H1 (cell line): ENCODE measurements around the gene TET2. TPM values are rescaled to one million over a fixed set of nuclear protein-coding genes. Genes with fewer than 3 reads are reported as not detected.

Experiments
- CTCF ChIA-PET: fragments of 300-600 bp; sonication (Branson Sonifier 250); formaldehyde crosslinking; loops from one replicate; lab custom pipeline; 2021; ENCODE audit not compliant: partially characterized antibody; lab: Charles Lee
- POLR2A ChIA-PET: fragments of 300-600 bp; sonication (Branson Sonifier 250); formaldehyde crosslinking; loops from one replicate; lab custom pipeline; 2021; ENCODE audit warnings: inconsistent platforms; ENCODE audit not compliant: partially characterized antibody; lab: Charles Lee
- DNase-seq, 2 experiments: peaks; one replicate each; pipeline versions ENCODE4 v3.0.0 to v3.0.0-alpha.2; 2010 to 2022; ENCODE audit warnings: low spot score in 2 of 2, low read depth in 1 of 2, mixed read lengths in 1 of 2
- FAIRE-seq: peaks from 2 replicates; lab custom pipeline; 2011; peaks lifted over from hg19 to GRCh38; lab: Jason Lieb, UNC
- H2AFZ ChIP-seq: 2 replicates; pipeline ENCODE4 v1.8.1; 2012; ENCODE audit warnings: low read length, inconsistent platforms
- H2AK5ac ChIP-seq: 2 replicates; pipeline ENCODE4 v1.6.1; 2013; ENCODE audit warnings: low read depth, low read length
- H2BK120ac ChIP-seq: replicated peaks from 2 replicates; pipeline ENCODE3; 2013; ENCODE audit warnings: low read depth, low read length, inconsistent platforms
- H2BK12ac ChIP-seq: 2 replicates; pipeline ENCODE4 v1.6.1; 2013; ENCODE audit warnings: low read depth, low read length
- H2BK15ac ChIP-seq: 2 replicates; pipeline ENCODE4 v1.6.1; 2013; ENCODE audit warnings: low read length
- H2BK20ac ChIP-seq: 2 replicates; pipeline ENCODE4 v1.6.1; 2013; ENCODE audit warnings: low read length
- H2BK5ac ChIP-seq: 2 replicates; pipeline ENCODE4 v1.6.1; 2013; ENCODE audit warnings: low read depth, low read length
- H3K14ac ChIP-seq: 2 replicates; pipeline ENCODE4 v1.6.1; 2013; ENCODE audit warnings: inconsistent platforms; ENCODE audit not compliant: insufficient read length
- H3K18ac ChIP-seq: 2 replicates; pipeline ENCODE4 v1.6.1; 2013; ENCODE audit warnings: low read length; ENCODE audit errors: extremely low read depth
- H3K23ac ChIP-seq: 2 replicates; pipeline ENCODE4 v1.6.1; 2013; ENCODE audit warnings: inconsistent platforms; ENCODE audit not compliant: insufficient read length
- H3K23me2 ChIP-seq: 2 replicates; pipeline ENCODE4 v1.6.1; 2013; ENCODE audit warnings: low read depth, low read length
- H3K27ac ChIP-seq: 2 replicates; pipeline ENCODE4 v1.6.1; 2011; ENCODE audit warnings: low read depth, low read length, inconsistent platforms
- H3K27me3 ChIP-seq, 4 experiments: replicated peaks in 1 of 4; 1 replicate in 1 of 4; 2 replicates in 3 of 4; pipeline versions ENCODE4 v1.6.1 to v1.8.1; 2011 to 2013; ENCODE audit warnings: low read length in 3 of 4, mild to moderate bottlenecking in 3 of 4, inconsistent platforms in 2 of 4, mixed read lengths in 2 of 4, moderate library complexity in 1 of 4; ENCODE audit not compliant: control insufficient read depth in 3 of 4, insufficient read depth in 3 of 4; ENCODE audit errors: extremely low read depth in 1 of 4
- H3K36me3 ChIP-seq, 4 experiments: 2 replicates each; pipeline versions ENCODE4 v1.6.1 to v1.8.1; 2011 to 2013; ENCODE audit warnings: mild to moderate bottlenecking in 4 of 4, low read length in 3 of 4, moderate library complexity in 2 of 4, control low read depth in 1 of 4, inconsistent platforms in 1 of 4; ENCODE audit not compliant: insufficient read depth in 4 of 4, control insufficient read depth in 2 of 4
- H3K4ac ChIP-seq: replicated peaks from 2 replicates; pipeline ENCODE3; 2013; ENCODE audit warnings: low read length, low read depth, mixed read lengths, inconsistent platforms; ENCODE audit not compliant: insufficient read length
- H3K4me1 ChIP-seq, 4 experiments: replicated peaks in 1 of 4; 1 replicate in 1 of 4; 2 replicates in 3 of 4; pipeline versions ENCODE4 v1.6.1 to v1.8.1; 2011 to 2013; ENCODE audit warnings: low read length in 3 of 4, inconsistent platforms in 2 of 4, mixed read lengths in 1 of 4; ENCODE audit not compliant: insufficient read depth in 4 of 4, control insufficient read depth in 3 of 4
- H3K4me2 ChIP-seq, 2 experiments: 2 replicates each; pipeline versions ENCODE4 v1.6.1 to v1.8.1; 2011 to 2013; ENCODE audit warnings: low read depth in 2 of 2, low read length in 2 of 2, control low read depth in 1 of 2, inconsistent platforms in 1 of 2, mild to moderate bottlenecking in 1 of 2; ENCODE audit not compliant: insufficient read depth in 1 of 2
- H3K4me3 ChIP-seq, 4 experiments: fragments of 200-600, 300-600 bp in 1 of 4; sonication (generic), shearing (Covaris generic), sonication (Bioruptor Twin) in 1 of 4; 2 replicates each; pipeline versions ENCODE4 v1.5.1 to v1.8.1; 2011 to 2016; ENCODE audit warnings: low read length in 4 of 4, low read depth in 3 of 4, control low read depth in 2 of 4, inconsistent platforms in 2 of 4, mild to moderate bottlenecking in 2 of 4, mixed read lengths in 1 of 4, moderate library complexity in 1 of 4; ENCODE audit not compliant: insufficient read depth in 2 of 4; ENCODE audit errors: extremely low read depth in 1 of 4
- H3K56ac ChIP-seq: replicated peaks from 2 replicates; pipeline ENCODE3; 2013; ENCODE audit warnings: low read depth, mild to moderate bottlenecking, mixed read lengths, low read length, inconsistent platforms; ENCODE audit not compliant: insufficient read length
- H3K79me1 ChIP-seq: 2 replicates; pipeline ENCODE4 v1.6.1; 2013; ENCODE audit warnings: low read depth, low read length, control low read depth
- H3K79me2 ChIP-seq, 2 experiments: 2 replicates each; pipeline versions ENCODE4 v1.6.1 to v1.8.1; 2012 to 2013; ENCODE audit warnings: low read length in 2 of 2, mild to moderate bottlenecking in 2 of 2, inconsistent platforms in 1 of 2; ENCODE audit not compliant: insufficient read depth in 2 of 2, control insufficient read depth in 1 of 2
- H3K9ac ChIP-seq, 4 experiments: replicated peaks in 1 of 4; 1 replicate in 1 of 4; 2 replicates in 3 of 4; pipeline versions ENCODE4 v1.6.1 to v1.8.1; 2011 to 2013; ENCODE audit warnings: low read depth in 3 of 4, low read length in 3 of 4, control low read depth in 2 of 4, mild to moderate bottlenecking in 2 of 4, moderate library complexity in 2 of 4, inconsistent platforms in 1 of 4; ENCODE audit errors: extremely low read depth in 1 of 4
- H3K9me3 ChIP-seq, 2 experiments: 2 replicates each; pipeline versions ENCODE4 v1.6.1 to v1.8.1; 2012 to 2013; ENCODE audit warnings: mild to moderate bottlenecking in 2 of 2, moderate library complexity in 2 of 2, control low read depth in 1 of 2, inconsistent platforms in 1 of 2, low read depth in 1 of 2, low read length in 1 of 2, mixed read lengths in 1 of 2; ENCODE audit not compliant: insufficient read depth in 2 of 2
- H4K20me1 ChIP-seq, 2 experiments: replicated peaks in 1 of 2; 2 replicates each; pipeline versions ENCODE3 to v1.8.1; 2011 to 2013; ENCODE audit warnings: inconsistent platforms in 2 of 2, low read length in 2 of 2, mild to moderate bottlenecking in 1 of 2; ENCODE audit not compliant: insufficient read depth in 2 of 2, control insufficient read depth in 1 of 2
- H4K5ac ChIP-seq: 2 replicates; pipeline ENCODE4 v1.6.1; 2013; ENCODE audit warnings: low read length, low read depth, mixed read lengths, inconsistent platforms; ENCODE audit not compliant: insufficient read length
- H4K8ac ChIP-seq: 2 replicates; pipeline ENCODE4 v1.8.0; 2013; ENCODE audit warnings: mild to moderate bottlenecking, moderate library complexity, low read length, inconsistent platforms; ENCODE audit not compliant: insufficient read depth; ENCODE audit errors: extremely low read depth
- H4K91ac ChIP-seq: replicated peaks from 2 replicates; pipeline ENCODE3; 2013; ENCODE audit warnings: low read length, mixed read lengths, inconsistent platforms; ENCODE audit not compliant: insufficient read length
- EGR1 ChIP-seq: IDR thresholded peaks from 2 replicates; pipeline ENCODE4 v1.6.1; 2011; ENCODE audit warnings: low read depth, low read length, borderline replicate concordance
- EP300 ChIP-seq, 2 experiments: IDR thresholded peaks; 1 replicate in 1 of 2; 2 replicates in 1 of 2; pipeline ENCODE4 v1.6.1; 2011 to 2012; ENCODE audit warnings: low read depth in 2 of 2, low read length in 2 of 2, mild to moderate bottlenecking in 2 of 2, borderline replicate concordance in 1 of 2, inconsistent platforms in 1 of 2, moderate library complexity in 1 of 2
- EZH2 ChIP-seq: fragments of 200-600 bp; sonication (generic); IDR thresholded peaks from 2 replicates; pipeline ENCODE4 v1.7.1; 2012; ENCODE audit warnings: low read depth, mild to moderate bottlenecking, moderate library complexity, low read length, inconsistent platforms; ENCODE audit not compliant: severe bottlenecking
- HDAC2 ChIP-seq, 2 experiments: fragments of 300-600 bp in 1 of 2; sonication (generic) in 1 of 2; IDR thresholded peaks; 2 replicates each; pipeline ENCODE4 v1.6.1; 2011 to 2012; ENCODE audit warnings: low read depth in 2 of 2, low read length in 2 of 2, mild to moderate bottlenecking in 2 of 2, moderate library complexity in 2 of 2, borderline replicate concordance in 1 of 2, inconsistent platforms in 1 of 2
- RNF2 ChIP-seq: fragments of 200-900, 300-1000 bp; sonication (generic); IDR thresholded peaks from 2 replicates; pipeline ENCODE4 v1.7.1; 2016; ENCODE audit warnings: borderline replicate concordance, low read depth, mild to moderate bottlenecking, antibody characterized with exemption, low read length; ENCODE audit not compliant: poor library complexity, severe bottlenecking; ENCODE audit errors: missing control alignments
- SRF ChIP-seq: IDR thresholded peaks from 2 replicates; pipeline ENCODE4 v1.6.1; 2011; ENCODE audit warnings: mild to moderate bottlenecking, low read depth, low read length, moderate library complexity
- TAF7 ChIP-seq: optimal IDR thresholded peaks from 2 replicates; pipeline ENCODE3; 2011; ENCODE audit warnings: low read depth, mild to moderate bottlenecking, inconsistent platforms, low read length, moderate library complexity, borderline replicate concordance
- YY1 ChIP-seq: IDR thresholded peaks from 2 replicates; pipeline ENCODE4 v1.6.1; 2011; ENCODE audit warnings: low read depth, mild to moderate bottlenecking, low read length
- WGBS, 2 experiments: shearing (Covaris generic) in 1 of 2; methylation state at CpG; one replicate each; pipeline versions ENCODE4 v1.1.6 to v1.1.7; 2013 to 2015; ENCODE audit warnings: low lambda C conversion rate in 2 of 2, mixed read lengths in 2 of 2, inconsistent platforms in 1 of 2, low coverage in 1 of 2, missing lambda C conversion rate in 1 of 2; ENCODE audit not compliant: insufficient replicate concordance in 2 of 2, insufficient coverage in 1 of 2, insufficient read length in 1 of 2; ENCODE audit errors: extremely low coverage in 1 of 2, missing lambda C conversion rate in 1 of 2; 5-methylcytosine and 5-hydroxymethylcytosine counted together
- polyA plus RNA-seq, 7 experiments: library from polyadenylated mRNA; depleted of rRNA in 3 of 7; stranded (reverse) in 5 of 7; unstranded in 2 of 7; fragments of >200 nt in 5 of 7; fragments of 200-250 nt in 2 of 7; gene quantifications; 1 replicate in 5 of 7; 2 replicates in 1 of 7; 4 replicates in 1 of 7; pipeline versions ENCODE4 v1.2.1 to v1.2.3, GENCODE V29; 2011 to 2013; ENCODE audit warnings: missing spikeins in 2 of 7, mixed read lengths in 2 of 7
- total RNA-seq: library from RNA; stranded (reverse); fragmentation: NEBNext Ultra II Directional; extraction: Animal tissue kit (Norgen Biotek cat#: 25700); gene quantifications from 2 replicates; pipeline ENCODE4 v1.2.1, GENCODE V29; 2021
- TF ChIP-seq, protein P1 (sequence below): IDR thresholded peaks from 2 replicates; pipeline ENCODE4 v1.6.1; 2012; ENCODE audit warnings: inconsistent platforms
- TF ChIP-seq, protein P2 (sequence below): IDR thresholded peaks from 2 replicates; pipeline ENCODE4 v1.6.1; 2012; ENCODE audit warnings: inconsistent platforms

TET2 gene
- total and polyA plus RNA-seq, 2 of the 8 experiments (the other 6 are each of a cell fraction or from before 2014, with no cell fraction given): 1.0 to 2.6 TPM

DNA sequence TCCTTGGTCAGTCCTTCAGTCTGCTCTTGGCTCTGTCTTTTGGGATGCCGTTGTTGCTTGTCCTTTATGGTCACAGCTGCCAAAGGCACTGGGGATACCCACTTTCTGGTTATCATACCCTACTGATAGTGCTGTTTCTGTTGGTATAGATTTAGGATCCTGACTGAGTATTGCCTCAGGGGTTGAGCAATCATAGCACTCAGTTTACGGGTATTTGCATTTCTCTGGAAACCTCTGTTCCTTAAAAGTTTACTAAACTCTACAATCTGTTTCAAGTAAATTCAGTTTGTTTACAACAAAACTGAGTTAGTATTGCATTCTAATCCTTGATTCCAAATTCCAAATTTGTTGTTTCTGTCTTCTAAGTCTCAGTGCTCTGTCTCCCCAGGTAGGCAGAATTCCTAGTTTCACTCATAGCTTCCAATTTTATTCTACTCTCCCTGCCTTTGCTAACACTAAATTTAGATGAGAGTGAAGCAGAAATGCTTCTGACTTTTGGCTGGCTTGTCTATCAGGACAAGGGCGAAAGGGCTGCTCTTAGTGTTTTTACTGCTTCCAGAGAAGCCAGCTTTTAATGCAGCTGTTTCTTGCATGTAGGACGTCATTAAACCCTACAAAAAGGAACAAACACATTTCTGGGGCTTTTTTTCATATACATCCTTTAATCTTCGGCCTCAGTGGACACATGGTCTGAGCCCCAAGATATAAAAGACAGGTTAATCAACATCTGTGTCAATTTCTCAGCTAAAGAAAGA is 17.2 kb upstream of the TET2 start:
- no peak overlapping the region for H2BK15ac ChIP-seq
- no peak overlapping the region for H2BK12ac ChIP-seq
- no peak overlapping the region for H3K27ac ChIP-seq
- H3K9me3 ChIP-seq: no peaks in the 10 kb centered on the region
- H3K23me2 ChIP-seq: no peaks in the 10 kb centered on the region
- no peak overlapping the region for H2BK120ac ChIP-seq
- H3K18ac ChIP-seq: no peak overlapping the region
- H4K91ac ChIP-seq: no peak overlapping the region
- CTCF ChIA-PET: interaction anchor here (0.6 to 0.9 kb wide), 2 partner anchors 98 to 219 kb away, joined by 3 read pairs; no protein-coding TSS in a partner anchor
- no peaks in the 10 kb centered on the region for H4K20me1 ChIP-seq
- H2BK5ac ChIP-seq: no peak overlapping the region
- 89% methylated on average over 5 of the region's 5 CpGs; no CpG with 5 or more reads in 1 of the 2 experiments for WGBS, 2 experiments
- no peak overlapping the region for H3K9ac ChIP-seq
- no peaks in the 10 kb centered on the region for H3K79me1 ChIP-seq
- FAIRE-seq (no peak), DNase-seq (no peak)
- no peak overlapping the region for H4K5ac ChIP-seq
- no peaks in the 10 kb centered on the region for H3K27me3 ChIP-seq
- no peaks in the 10 kb centered on the region for H3K36me3 ChIP-seq
- H3K79me2 ChIP-seq: no peaks in the 10 kb centered on the region
- no peak overlapping the region for H3K4me3 ChIP-seq
- H3K4me1 ChIP-seq: no peaks in the 10 kb centered on the region
- no peak overlapping the region for H3K23ac ChIP-seq
- H3K56ac ChIP-seq: no peak overlapping the region
- no peak overlapping the region for H3K4me2 ChIP-seq
- H2BK20ac ChIP-seq: no peak overlapping the region
- no peak overlapping the region for H3K14ac ChIP-seq
- no peak overlapping the region for H4K8ac ChIP-seq
- no peak overlapping the region for H2AK5ac ChIP-seq
- no peak for TF ChIP-seq EP300 (IDR thresholded peaks at IDR 0.05; ENCODE audit: borderline replicate concordance in 1 of 2, low read depth in 2 of 2, low read length in 2 of 2)
- TF ChIP-seq HDAC2 (IDR thresholded peaks at IDR 0.05; ENCODE audit: borderline replicate concordance in 1 of 2, low read depth in 2 of 2, low read length in 2 of 2): no peak
- TF ChIP-seq RNF2: no peak
- TF ChIP-seq SRF: no peak
- TF ChIP-seq, protein P1, sequence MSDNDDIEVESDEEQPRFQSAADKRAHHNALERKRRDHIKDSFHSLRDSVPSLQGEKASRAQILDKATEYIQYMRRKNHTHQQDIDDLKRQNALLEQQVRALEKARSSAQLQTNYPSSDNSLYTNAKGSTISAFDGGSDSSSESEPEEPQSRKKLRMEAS: no peak
- TF ChIP-seq EZH2: no peak
- TF ChIP-seq, protein P2, sequence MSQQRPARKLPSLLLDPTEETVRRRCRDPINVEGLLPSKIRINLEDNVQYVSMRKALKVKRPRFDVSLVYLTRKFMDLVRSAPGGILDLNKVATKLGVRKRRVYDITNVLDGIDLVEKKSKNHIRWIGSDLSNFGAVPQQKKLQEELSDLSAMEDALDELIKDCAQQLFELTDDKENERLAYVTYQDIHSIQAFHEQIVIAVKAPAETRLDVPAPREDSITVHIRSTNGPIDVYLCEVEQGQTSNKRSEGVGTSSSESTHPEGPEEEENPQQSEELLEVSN: no peak
- no peak for TF ChIP-seq TAF7
- TF ChIP-seq EGR1: no peak
- no peak for TF ChIP-seq YY1
- POLR2A ChIA-PET: no interaction called here
- no peak overlapping the region for H2AFZ ChIP-seq
- H3K4ac ChIP-seq: no peak overlapping the region
